GM12873 (cell line): ENCODE data around the gene WSCD1.

ENCODE experiments used
- CTCF ChIP-seq: IDR thresholded peaks from 2 replicates; pipeline ENCODE4 v1.5.1; 2012; ENCODE audit warnings: low read depth, mild to moderate bottlenecking, moderate library complexity, low read length, control low read depth; ENCODE audit not compliant: insufficient read depth; ENCODE audit errors: missing control alignments

Gene WSCD1

GRCh38 chr17:6059406-6059805 is 10.8 kb upstream of the WSCD1 start:
- no peak for TF ChIP-seq CTCF

DNA sequence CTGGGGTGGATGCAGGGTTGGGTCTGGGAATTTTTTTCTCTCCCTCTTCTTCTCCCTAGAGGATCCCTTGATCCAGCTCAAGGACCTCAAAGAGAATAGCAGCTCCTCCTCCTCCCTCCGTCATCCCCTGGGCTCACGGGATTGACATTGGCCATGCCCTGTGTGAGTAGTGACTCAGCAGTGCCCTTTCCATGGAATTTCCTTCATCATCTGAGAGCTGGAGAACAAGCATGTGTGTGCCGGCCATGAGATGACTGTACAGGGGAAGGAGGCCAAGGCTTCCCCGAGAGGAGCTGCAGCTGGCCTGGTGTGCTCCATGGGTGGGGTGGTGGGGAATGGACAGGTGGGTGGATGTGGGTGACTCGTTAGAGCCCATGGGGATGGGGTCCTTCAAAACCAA is 8.9 kb upstream of the WSCD1 start:
- TF ChIP-seq CTCF = no peak

DNA sequence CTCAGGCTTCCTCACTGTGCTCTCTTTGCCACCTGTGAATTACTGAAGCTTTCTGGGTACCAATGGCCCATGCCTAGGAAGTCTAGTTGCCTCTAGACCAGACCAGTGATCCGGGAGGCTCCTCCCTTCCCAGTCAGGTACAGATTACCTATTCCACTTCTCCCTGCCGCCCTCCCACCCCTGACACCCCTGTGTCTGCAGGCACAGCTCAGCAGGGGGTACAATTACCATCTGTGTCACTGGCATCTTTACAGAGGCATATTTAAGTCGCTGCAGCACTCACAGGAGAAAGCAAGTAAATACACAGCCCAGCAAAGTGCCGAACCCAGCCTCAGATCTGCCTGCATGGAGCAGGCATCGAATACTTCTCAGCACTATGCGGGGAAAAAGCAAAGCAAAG is 5.3 kb upstream of the WSCD1 start:
- TF ChIP-seq CTCF = no peak

DNA sequence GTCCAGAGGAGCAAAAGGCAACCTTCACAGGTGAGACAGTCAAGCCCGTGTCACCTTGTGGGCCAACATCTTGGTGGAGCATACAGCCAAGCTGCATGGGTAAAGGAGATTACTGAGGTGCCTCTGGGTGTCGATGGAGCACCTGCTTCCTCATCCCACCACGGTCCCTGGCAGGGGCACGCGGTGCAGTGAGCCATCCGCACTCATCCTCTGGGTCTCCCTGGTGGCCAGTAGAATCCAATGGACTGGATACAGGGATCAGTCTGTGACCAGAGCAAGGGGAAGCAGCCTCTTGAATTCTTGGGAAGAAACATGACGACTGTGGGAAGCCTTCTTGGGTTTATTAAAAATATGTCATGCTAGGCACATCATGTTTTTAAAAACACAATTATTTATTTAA is 4.8 kb upstream of the WSCD1 start:
- TF ChIP-seq CTCF = no peak

DNA sequence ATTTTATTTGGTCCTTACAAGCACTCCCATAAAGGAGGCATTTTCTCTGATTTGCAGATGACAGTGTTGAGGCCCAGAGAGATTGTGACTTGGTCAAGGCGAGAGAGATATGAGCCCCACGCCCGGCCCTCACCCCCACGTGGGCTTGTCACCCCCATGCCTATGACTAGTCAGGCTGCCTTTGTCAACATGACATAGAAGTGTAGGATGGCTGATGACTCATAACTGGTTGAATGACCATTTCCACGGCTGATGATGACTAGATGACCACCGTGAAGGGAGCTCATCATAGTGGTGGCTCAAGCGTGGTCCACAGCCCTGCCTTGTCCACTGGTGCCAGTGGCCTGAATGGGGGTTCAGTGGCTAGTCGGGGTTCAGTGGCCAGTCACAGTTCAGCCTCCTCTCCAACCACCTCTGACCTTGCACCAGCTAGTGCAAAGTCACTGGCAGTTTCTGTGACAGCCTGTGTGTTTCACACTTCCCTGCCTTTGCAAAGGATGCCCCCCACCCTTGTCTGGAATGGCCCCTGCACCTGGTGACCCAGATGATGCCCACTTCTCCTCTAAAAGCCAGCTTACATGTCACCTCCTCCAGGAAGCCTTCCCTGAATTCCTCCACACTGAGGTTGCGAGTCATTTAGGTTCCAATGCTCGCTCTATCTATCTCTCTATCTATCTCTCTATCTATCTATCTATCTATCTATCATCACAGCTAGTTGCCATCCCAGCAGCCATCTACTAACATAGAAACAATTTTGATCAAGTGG is 3.8 kb upstream of the WSCD1 start:
- TF ChIP-seq CTCF = no peak

- TF ChIP-seq CTCF = no peak
These were observed 3.1 kb upstream of the WSCD1 start for GRCh38 chr17:6067060-6067459.

DNA sequence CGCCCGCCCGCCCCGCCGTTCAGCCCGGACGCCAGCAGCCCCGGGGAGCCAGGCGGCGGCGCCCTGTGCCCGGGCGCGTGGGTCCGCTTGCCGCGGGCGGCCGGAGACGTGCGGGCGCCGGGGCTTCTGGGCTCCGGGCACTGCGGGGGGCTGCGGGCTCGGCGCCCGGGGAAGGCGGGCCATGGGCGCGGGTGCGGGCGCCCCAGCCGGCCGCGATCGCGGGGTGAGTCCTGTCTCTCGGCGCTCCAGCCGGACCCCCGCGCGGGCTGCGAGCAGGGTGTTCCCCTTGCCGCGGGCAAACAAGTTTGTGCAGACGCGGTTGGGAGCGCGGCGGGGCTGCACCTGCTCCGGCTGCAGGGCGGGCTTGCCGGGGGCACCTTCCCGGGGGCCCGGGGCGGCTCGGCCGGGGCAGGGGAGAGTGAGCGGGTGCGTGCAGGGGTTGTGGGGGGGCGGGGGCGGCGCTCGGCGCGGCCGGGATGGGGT is 292 bp downstream of the WSCD1 start:
- TF ChIP-seq CTCF = no peak
